HTERT RPE-1 (cell line): ENCODE results near the gene MPHOSPH8.
"Not testable (repeated sequence)": the region's sequence is repeated elsewhere in the genome, so short reads cannot be mapped to it uniquely, and the experiment has no call there.

ENCODE experiments used
- in situ Hi-C: fragments of 300-500 bp; cut with MboI; formaldehyde crosslinking; loops from 4 replicates; pipeline ENCODE4 v1.14.3; 2020; ENCODE audit warnings: low sequenced_read_pairs

Gene MPHOSPH8

DNA sequence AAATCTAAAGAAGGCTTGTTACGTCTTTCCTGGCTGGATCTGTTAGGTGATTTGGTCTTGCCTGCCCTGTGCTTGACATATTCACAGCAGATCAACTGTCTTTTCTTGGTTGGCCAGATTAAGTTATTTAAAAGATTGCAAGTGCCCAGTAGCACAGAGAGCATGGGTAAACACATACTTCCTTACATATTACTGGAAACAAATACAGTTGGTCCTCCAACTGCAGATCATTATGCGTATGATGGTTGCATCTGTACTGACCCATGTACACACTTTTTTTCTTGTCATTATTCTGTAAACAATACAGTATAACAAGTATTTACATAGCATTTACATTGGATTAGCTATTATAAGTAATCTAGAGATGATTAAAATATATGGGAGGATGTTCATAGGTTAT lies 9.2 kb upstream of the MPHOSPH8 start:
- in situ Hi-C loops: no loop called here

DNA sequence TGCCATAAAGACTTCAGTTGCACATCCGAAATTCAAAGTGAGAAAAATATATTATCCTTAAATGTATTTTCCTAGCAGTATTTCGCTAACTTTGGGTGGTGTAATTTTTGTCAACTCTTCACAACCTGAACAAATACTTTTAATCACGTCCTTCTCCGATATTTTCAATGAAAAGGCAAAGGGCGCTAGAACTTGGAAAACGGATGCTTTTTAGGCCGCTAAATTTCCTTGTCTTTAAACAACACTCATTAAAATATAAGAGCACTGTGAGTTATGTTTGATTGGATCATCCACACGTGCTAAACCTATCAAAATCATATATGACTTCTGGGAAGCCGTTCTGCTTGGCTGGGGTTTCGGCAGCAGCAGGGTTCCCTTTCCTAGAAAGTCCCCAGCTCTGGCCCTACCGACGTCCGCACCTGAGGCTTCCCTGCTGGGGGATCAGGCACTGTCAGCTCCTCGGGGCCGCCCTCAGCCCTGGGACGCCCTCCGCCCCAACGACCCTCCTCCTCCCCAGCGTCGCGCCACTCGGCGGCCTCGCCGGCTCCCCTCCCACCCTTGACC lies 462 bp upstream of the MPHOSPH8 start:
- in situ Hi-C loops: no loop called here

DNA sequence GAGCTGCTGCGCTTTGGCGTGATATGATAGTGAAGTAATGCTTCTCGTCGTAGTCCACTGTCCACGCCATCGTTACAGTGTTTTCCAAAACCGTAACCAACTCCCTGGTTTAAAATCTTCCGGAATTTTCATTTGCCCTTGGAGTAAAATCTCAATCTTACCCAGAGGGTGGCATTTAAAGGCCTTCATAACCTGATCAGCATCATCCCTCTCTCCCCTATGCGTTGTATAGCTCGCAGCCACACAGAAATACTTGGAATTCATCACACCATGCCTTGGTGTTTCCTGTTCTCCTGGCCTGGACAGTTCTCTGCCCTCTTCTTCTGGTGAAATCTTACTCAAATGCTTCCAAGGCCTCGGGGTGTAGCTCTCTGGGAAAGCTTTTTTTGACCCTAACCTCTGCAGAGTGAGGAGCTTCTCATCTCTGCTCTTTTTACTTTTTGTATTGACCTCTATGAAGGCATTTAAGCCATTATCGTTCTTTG lies 839 bp downstream of the MPHOSPH8 start:
- in situ Hi-C loops: no loop called here

DNA sequence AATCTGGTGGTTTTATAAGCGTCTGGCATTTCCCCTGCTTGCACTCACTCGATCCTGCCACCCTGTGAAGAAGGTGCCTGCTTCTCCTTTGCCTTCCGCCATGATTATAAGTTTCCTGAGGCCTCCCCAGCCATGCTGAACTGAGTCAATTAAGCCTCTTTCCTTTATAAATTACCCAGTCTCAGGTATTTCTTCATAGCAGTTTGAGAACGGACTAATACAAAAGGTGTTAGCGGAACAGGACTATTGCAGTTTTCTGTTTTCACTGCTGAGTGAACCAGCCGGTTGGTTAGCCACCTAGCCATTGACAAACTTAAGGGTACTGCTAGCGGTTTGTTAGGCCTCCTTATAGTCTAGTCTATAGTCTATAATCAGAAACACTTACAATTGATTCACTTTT lies 2.5 kb downstream of the MPHOSPH8 start:
- in situ Hi-C loops: not testable (repeated sequence)

DNA sequence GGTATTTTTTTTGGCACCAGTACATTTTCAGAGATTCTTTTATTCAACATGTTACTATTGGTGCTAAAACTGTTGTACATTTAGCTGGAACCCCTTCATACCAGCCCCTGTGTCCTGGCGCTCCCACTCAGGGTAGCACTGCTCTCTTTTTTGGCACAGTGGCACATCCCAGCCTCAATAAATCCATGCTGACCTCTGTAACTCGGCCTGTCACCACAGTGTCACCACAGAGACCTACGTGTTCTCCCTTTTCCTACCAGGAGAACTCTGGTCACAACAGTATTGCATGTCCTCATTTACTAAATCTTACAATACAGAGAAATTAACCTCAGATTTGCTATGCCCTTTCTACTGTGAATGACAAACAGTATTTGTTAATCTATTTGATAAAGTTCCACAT lies 10.2 kb downstream of the MPHOSPH8 start:
- in situ Hi-C loops: no loop called here

DNA sequence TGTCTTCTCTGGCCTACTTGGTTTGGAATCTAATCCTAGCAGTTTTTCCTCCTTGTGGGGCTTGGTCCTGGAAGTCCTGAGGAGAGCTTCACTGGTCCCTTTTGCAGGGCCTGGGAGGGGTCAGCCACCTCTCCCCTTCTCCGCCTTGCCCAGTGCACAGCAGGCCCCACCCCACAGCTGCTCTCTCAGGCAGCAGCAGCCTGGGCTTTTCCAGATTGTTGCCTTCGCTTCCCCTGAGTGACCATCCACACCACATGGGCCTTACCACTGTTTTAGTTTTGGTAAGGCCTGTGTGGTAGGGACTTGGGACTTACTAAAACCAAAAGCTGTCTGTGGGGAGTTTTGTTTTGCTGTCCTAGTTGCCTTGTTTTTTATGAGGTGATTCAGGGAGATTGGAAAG lies 11.5 kb downstream of the MPHOSPH8 start:
- in situ Hi-C loops: no loop called here

DNA sequence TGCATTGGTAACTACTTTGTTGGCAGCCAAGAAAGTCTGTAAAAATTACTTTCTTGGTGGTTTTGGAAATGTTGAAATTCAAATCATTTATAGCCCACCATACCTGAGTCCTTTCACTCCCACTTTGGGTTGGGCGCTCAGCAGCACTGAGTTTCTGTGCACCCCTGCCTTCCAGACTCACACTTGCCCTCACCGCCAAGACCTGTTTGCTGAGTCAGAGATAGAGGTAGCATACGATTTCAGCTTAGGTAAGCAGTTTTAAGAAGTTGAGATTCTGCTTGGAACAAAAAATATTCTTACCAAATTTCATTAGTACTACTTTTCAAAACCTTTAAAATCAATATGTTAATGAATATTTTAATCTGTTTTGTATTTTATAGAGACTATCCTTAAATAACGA lies 12.6 kb downstream of the MPHOSPH8 start:
- in situ Hi-C loops: no loop called here

DNA sequence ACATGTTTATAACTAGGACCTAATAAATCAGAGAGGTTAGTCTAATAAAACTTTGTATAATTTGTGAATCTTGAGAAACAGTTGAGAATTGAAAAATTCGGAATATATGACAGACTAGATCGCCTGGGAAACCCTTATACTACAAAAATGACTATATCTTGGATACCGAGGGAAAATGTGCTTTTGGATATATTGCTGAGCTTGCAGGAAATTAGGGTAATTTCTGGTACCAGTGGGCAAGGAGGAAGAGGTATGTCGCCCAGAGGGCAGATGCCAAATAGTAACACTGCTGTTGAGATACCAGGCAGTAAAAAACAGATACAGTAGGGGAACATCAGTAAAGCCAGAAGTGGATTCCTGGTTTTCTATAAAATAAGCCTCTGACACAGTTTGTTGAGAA lies 17.3 kb downstream of the MPHOSPH8 start:
- in situ Hi-C loops: no loop called here

DNA sequence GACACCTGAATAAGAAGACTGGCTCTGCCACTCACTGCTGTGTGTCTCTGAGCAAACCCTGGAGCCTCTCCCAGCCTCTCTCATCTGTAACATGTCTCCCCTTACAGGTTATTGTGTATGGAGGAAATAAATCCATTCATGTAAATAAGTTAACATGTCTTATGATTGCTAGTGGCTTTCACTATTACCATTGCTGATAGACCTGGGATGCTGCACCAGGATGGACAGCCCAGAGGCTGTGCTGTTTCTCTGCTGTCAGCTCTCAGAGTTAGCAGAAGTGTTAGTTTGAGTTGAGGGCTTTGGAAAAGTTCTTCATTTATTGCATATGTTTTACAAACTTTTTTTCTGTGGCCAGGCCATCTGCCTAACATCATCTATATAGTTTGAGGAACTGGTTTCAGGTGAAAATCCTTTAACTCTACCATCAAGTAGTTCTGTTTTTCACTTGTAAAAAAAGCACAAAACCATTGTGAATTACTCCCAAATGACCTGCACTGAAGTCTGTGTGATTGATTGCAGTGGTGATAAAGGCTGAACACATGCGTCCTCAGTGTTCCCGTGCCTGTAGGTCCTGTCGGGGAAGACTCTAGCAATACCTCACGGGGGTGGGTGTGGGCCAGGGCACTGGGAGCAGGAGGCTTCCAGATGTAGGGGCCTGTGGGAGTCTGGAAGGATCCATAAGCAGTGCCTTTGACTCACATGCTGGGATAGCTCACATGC lies 24.6 kb downstream of the MPHOSPH8 start:
- in situ Hi-C loops: no loop called here

DNA sequence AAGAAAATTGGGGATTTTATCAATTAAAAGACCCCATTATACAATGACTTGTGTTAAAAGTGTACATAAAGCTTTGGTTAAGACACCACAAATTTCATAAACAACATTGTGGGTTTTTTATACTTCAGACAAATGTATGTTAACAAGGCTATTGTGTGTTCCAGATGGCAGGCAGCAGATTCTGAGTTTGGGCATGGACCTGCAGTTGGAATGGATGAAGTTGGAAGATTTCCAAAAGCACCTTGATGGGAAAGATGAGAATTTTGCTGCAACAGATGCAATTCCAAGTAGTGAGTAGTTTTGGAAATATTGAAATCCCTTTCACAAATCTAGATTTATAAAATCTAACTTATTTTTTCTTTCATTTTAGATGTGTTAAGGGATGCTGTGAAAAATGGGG lies 25.4 kb downstream of the MPHOSPH8 start:
- in situ Hi-C loops: no loop called here

DNA sequence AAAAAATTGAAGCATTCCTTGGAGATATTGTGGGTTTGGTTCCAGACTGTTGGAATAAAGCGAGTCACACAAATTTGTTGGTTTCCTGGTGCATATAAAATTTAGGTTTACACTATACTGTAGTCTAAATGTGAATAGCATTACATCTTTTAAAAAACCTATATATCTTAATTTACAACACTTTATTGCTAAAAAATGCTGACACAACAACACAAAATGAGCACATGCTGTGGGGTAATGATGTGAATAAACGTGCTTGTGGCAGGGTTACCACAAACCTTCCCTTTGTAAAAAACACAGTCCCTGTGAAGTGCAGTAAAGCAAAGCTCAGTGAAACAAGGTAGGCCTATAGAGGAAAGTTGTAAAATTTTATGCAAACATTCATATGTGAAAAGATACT lies 27.7 kb downstream of the MPHOSPH8 start:
- in situ Hi-C loops: no loop called here

DNA sequence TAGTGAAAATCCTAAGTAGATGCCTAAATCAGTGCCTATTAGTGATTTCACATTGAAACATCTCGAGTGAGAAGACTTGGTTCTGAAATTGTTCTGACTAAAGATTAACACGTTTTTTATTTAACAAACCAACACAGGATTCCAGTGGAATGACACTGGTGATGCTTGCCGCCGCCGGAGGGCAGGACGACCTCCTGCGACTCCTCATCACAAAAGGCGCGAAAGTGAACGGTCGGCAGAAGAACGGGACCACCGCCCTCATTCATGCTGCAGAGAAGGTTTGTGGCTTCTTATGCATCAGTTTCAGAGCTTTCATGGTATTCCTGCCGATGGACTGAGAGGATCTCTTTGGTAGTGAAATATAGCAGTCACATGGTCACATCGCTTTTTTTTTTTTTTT lies 28.1 kb downstream of the MPHOSPH8 start:
- in situ Hi-C loops: no loop called here

DNA sequence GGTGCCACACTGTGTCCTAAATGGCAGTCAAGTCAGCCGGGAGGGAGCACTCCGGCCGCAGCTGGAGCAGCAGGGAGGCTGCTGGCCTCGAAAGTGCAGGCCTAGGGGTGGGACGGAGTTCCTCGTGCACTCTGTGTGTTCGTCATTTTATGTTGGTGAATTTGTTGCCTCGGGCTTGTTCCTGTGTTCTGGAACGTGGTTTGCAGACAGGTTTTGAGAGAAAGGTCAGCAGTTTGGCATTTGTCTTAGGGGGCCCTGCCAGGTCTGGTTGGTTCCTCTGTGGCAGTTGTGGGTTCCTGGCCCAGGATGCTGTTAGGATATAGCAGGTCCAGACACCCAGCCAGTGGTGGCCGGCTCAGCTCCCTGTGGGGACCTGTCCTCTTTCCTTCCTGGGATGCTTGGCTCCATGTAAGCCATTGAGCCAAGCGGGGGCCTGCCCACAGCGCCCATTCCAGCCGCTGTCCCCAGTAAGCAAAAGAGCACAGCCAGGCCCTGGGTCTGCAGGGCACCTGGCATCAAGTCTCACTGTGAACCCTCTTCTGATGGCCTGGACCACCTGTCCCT lies 30.0 kb downstream of the MPHOSPH8 start:
- in situ Hi-C loops: no loop called here

DNA sequence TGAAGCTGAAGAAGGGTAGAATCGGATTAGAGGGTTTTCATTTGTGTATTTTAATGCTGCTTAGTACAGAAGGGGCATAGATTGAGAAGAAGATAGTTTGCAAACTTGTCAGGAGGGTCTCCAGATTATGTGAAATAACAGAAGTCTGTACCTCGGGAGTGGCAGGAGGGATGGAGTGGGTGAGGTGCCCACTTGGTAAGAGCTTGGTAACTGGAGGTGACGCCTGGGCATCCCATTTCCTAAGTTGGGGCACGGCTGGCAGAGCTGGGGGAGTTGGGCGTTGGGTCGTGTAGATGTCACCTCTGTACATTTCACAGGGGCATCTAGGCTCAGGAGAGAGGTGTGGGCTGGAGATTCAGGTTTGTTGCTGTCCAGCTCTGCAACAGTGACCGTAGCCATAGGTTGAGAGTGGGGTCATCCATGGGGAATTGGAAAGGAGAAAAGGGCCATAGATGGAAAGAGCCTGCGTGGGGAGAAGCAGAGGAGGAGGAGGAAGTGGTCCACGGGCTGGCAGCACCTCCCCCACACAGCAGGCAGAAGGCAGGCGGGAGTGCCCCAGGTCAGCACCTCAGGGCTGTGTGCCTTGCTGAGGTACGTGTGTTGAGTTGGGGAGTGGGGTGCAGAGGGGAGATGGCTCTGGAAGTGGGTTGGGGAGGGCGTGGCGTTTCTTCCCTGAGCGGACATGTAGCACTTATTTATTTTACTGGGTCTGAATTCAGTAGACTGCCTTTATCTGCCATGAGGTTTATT lies 31.2 kb downstream of the MPHOSPH8 start:
- in situ Hi-C loops: no loop called here

DNA sequence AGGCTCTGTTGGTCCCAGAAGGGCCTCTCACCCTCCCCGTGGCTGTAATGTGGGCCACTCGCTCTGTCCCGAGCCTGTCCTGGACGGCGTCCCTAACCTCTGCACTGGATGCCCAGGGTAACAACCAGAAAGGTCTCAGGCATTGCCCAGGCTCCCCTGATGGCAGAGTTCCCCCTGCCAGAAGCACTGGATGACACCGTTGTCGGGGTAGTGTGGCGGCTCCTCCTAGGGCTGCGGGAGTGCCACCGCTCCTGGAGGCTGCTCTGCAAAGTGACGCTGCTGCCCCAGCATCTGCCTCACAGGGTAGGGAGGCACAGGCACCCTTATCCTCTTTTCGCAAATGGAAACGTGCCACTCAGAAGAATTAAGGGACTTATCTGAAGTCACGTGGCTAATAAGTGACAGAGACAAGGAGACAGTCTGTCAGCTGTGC lies 32.0 kb downstream of the MPHOSPH8 start:
- in situ Hi-C loops: no loop called here

DNA sequence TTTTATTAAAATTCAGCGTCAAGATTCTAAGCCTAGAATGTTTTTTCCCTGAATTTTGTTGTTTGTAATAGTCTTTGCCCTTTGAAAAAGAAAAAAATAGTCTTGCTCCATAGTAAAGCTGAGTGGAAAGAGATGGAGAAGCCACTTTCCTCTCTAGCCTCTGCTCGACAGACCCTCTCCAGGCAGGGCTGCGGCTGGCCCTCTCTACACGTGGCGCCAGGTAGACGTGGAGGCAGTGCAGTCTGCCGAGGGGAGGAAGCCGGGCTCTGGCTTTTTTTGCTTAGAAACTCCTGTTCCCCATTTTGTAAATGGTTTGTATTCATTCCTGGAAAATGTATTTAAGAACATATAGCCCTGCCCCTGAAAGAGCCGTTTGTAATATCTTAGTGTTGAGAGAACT lies 35.3 kb downstream of the MPHOSPH8 start:
- in situ Hi-C loops: no loop called here

DNA sequence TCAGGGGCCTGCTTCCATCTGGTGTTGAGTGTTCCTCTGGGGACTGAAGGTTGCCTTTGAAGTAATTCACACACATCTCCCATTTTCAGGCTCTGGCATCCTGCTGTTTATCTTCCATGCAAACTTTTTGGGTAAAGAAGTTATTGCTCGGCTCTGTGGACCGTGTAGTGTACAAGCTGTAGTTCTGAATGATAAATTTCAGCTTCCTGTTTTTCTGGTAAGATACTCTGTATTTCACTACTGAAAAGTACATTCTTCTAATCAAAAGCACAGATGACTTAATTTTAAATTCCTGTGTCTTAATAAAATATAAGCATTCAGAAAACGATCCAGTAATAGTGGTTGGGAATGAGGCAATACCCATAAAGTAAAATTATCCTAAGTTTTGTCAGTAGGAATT lies 36.7 kb downstream of the MPHOSPH8 start:
- in situ Hi-C loops: no loop called here

DNA sequence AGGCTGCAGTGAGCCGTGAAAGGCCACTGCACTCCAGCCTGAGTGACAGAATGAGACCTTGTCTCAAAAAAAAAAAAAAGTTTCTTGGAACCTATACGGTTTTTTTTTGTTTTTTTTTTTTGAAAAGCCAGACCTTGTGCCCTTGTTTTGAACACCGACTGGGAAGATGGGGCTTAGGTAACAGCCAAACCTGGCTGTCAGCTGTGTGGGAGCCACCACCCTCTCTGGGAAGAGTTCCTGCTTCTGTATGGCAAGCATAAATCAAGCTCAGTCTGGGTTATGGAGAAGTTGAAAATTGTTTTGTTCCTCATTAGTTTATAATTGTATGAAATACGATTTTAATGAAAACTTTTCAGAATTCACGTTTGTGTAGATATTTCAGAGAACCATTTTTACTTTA lies 39.5 kb downstream of the MPHOSPH8 start:
- in situ Hi-C loops: no loop called here

DNA sequence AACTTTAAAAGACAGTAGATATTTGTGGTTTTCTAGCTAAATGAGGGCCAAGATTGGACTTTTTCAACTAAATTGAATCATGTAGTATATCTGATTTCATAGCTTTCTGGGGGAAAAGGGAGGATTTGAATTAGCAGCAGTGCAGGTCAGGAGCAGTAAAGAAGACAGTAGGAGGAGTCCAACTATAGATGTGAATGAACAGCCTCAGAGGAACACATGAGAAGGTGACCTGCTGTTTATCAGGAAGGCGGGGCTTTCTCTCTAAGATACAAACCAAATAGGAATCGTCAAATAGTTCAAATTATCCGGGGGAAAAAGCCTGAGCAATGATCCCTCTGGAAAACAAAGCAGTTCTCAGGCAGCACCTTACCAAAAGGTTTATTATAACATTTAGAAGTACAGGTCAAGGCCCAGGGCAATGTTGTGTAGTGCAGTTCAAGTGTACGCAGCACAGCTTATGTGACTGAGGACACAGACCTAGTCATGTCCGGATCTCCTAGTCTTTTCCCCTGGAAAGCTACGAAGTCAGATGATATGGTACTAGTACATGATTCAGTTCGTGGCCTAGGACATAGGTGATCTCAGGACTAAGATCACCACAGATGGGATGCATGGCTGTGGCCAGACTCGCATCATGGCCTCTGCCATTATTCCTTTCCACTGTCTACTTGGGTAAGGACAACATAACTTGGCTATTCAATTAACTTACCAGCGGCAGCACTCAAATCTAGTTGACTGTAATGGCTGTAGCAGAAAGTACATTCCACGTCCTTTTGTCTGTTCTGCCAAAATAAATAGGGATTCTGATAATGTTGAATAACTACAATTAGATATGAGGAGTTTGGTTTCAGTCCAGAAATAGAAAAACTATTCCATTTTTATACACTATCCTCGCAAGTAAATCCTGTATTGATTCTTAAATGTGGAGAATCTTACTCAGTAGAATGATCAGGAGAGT lies 40.3 kb downstream of the MPHOSPH8 start:
- in situ Hi-C loops: no loop called here

DNA sequence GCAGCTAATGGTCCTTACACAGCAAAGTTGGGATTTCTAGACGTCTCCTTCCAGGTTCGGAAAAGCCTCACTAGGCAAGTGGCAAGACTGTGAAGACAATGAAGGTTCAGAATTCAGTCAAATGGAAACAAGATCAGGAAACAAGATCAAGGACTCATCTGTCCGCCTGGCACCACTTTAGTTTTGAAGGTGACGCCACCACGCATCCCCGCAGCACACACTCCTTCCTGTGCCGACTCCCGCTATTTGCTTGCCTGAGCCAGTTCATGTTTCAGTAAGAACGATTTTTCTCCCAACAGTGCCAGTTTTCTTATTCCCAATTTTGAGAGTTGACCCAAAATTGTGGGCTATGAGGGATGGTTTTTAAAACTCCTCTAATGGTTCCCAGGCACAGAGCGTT lies 41.4 kb downstream of the MPHOSPH8 start:
- in situ Hi-C loops: no loop called here

DNA sequence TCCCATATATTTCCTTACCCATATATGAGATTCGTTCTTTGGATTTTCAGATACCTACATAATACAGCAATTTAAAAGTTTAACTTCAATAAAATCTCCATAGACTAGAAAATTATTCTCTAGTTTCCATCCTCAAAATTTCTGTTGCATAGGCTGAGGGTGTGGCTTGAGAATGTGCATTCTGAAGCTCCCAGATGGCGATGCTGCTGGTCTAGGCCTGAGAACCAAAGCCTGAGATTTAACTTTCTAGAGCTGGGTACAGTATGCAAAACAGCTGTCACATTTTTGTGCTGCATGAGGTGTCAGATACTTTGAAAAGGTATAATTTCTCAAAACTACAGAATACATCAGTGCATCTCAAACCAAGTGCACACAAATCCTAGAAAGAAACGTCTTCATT lies 42.7 kb downstream of the MPHOSPH8 start:
- in situ Hi-C loops: no loop called here
